D341Med (cell line): ENCODE results near the gene DDX41.
A peak's percentile ranks its signal among the peaks of the same experiment; 100 is the strongest.

ENCODE experiments used
- DNase-seq: peaks from one replicate; pipeline ENCODE4 v3.0.0; 2012; ENCODE audit warnings: low spot score

The DDX41 gene

GRCh38 chr5:177513500-177513899 lies 3.3 kb downstream of the DDX41 start:
- DNase-seq: no peak

DNA sequence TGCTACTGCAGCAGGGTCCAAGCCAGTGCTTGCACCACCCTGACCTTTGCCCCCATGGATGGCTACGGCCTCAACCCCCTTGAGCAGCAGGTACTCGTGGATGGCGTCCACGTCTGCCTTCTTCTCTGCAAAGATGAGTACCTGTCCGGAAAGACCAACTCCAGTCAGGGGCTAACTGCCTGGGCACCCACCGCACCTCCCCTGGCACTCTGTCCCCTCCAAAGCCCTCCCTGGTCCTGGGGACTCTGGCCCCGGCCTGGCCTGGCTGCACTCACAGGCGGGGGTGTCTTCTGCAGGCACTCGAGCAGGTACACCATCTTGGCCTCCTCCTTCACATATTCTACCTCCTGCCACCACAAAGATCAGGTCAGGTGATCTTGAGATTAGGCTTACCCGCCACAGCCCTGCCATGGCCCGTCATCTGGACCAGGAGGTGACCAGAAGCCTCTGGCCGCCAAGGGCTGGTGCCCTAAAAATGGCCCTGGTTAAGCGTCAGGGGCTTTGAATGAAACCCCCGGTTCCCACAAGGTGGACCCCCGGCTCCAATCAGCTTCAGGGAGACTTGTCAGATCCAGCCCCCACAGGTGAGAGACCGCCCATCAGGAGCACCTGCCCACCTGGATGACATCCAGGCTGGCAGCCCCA lies 3.9 kb downstream of the DDX41 start:
- DNase-seq: no peak

- DNase-seq: no peak
These were observed 4.7 kb downstream of the DDX41 start for GRCh38 chr5:177511796-177512675.

- DNase-seq: no peak
These were observed 5.6 kb downstream of the DDX41 start for GRCh38 chr5:177511181-177511580.

DNA sequence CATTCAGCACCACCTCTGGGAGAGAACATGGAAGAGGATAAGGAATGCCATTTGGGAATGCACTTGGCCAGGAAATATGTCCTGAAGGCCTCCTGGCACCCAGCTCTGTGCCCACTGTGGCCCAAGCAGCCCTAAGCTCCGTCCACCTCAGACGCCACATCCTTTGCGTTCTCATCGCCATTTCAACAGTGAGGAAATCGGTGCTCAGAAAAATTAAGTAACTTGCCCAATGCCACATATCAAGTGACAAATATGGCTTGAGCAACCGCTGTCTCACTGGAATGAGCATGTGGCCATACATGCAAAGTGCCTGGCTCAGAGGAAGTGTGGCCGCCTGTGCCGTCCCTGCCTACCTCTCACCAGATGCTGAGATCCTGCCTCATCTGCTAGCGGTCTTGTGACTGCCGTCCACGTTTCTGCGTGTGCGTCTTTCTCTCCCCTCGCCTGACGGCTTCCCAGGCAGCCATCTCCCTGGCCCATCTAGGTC lies 6.2 kb downstream of the DDX41 start:
- DNase-seq: no peak

DNA sequence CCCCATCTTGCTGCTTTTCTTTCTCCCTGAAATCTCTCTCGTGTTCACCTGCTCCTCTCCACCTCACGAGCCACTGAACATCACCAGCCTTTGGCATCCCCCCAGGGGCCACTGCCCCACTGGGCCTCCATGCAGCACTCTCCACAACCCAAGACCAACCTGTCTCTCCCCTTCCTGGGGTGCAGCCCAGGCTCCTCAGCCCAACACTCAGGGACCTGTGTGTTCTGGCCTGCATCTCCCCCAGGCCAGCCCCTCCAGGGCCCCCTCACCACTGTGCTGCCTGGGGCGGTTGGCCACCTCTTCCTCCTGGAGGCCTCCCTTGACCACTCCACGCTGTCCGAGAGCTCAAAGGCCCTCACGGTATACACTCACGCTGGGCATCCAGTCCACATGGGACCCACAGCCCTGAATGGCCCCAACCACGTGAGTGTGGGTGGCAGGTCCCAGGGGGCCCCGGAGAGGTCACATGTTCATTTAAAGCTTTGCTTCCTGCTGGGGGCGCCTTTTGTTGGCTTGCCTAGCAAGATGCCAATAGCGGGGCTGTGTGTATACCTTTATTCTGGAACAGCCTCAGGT lies 6.7 kb downstream of the DDX41 start:
- DNase-seq: no peak

DNA sequence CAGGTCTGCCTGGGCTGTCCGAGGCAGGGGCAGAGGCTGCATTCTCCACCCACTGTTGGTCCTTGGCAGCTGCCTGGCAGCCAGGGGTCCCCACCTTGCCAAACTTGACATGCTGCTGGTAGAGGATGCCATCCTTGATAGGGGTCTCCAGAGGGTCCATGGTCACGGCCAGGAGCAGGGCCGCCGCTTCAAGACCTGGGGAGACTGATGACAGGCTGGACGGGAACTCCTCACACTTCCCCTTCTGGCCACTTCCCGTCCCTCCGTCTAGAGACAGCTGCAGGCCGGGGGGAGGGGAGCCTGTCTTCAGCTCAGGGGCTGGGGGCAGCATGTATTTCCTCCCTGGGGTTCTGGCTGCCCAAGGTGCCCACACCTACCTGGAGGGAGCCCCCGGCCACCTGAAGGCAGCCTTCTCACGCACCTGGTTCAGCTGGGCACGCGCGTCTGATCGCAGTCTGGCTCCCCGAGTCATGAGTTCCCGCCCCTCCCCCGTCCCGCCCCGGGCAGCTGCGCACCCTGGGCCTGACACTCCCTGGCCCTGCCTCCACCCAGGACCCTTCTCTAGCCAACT lies 7.3 kb downstream of the DDX41 start, which contains the start of gene DOK3:
DOK3 (minus strand) TSS at position 446 of the 571 bp plus-strand sequence; CDS start at position 160, 286 bp downstream.
- no peak for DNase-seq

DNA sequence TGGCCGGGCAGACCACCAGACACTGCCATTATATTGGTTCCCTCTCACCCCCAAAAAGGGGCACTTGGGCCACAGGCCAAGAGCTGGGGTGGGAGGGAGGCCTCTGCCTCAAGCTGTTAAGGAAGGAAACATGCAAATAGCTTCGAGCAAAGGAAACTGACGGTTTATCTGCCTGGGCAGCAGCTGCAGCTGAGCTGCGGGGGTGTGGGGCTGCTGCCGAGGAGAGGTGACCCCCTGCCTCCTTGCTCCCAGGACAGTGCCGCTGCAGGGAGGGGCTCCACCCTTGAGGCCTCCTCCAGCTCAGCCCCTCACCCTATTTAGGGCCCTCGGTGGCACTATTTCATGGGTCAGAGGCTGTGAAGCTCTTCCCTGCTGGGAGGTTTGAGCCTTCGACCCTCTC lies 7.9 kb downstream of the DDX41 start:
- DNase-seq: no peak

DNA sequence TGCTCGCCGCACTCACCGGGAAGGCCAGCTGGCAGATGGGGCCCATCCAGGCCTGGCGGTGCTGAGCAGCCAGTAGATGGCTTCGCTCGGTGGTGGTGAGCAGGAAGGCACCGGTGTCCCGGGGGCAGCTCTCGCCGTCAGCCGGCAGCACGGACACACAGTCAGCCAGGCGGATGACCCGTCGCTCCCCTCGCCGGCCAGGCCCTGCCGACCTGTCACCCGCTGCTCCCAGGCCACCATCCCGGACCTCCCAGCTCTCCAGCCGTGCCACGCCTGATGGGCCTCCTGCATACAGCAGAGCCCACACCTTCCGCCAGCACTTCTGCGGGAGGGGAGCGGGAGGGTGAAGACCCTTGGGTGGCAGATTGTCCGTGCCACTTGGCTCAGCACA lies 8.5 kb downstream of the DDX41 start:
- no peak for DNase-seq

DNA sequence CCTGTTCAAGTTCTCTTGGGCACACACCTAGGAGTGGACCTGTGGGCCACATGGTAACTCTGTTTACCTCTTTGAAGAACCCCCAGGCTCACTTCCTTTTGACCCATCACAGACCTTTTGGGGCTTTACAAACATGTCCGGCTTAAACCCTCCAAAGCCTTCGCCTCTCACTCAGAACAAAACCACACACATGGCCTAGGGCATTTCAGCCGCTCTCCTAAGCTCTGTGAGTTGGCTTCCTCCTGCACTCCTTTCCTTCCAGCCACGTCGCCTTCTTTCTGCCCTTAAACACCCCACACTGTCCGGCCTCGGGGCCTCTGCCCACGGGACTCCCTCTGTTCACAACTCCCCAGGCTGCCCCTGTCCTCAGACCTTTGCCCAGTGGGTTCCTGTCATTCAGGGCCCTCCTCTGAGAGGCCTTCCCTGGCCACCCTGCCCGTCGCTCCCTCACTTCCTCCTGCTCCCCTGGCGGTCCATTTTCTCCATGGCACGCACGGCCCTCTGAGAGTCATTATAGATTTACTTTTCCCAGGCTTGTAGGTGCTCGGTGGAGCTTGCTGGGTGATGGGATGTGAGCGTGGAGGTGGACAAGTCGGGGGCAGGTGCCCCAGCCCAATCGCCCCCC lies 9.1 kb downstream of the DDX41 start:
- DNase-seq: no peak

GRCh38 chr5:177507165-177507564 lies 9.6 kb downstream of the DDX41 start:
- no peak for DNase-seq

- no peak for DNase-seq
These were observed 11.7 kb downstream of the DDX41 start for GRCh38 chr5:177505075-177505474.

DNA sequence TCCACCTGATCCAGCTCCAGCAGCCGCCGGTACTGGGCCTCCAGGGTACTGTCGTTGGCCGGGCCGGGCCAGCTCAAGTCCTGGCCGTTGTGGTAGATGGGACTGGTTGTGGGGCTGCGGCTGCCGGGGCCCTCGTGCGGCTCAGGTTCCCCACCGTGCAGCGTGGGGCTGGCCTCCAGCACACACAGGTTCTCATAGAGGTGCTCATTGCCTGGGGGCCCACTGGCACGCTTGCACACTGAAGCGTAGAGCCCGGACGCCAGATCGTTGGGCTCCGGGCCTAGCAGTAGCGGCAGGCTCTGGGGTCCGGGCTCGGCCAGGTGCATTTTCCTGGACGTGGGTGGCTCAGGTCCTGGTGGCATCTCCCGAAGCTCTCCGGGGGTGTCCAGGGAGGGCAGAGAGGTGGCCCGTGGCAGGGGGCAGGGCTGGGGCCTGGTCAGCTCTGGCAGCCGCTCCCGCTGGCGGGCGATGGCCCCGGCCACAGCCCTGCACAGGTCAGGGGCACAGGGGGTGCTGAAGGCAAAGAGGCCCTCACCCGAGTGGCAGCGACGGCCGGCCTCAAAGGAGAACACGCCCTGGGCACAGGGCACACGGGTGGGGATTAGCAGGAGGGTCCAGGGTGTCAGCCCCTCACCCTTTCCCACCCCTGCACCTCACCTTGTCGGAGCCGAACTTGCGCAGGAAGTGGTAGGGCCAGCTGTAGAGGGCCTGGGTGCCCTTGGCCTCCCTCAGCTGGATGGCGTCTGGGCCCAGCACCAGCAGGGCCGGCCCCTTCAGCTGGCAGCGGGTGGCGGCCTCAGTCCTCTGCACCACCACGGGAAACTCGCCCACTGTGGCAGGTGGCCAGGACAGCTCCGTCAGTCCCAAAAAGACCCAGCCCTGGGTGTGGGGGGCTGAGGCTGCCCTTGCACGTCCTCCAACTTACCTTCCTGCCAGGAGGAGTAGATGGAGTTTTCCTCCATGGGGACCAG lies 12.4 kb downstream of the DDX41 start:
- no peak for DNase-seq

DNA sequence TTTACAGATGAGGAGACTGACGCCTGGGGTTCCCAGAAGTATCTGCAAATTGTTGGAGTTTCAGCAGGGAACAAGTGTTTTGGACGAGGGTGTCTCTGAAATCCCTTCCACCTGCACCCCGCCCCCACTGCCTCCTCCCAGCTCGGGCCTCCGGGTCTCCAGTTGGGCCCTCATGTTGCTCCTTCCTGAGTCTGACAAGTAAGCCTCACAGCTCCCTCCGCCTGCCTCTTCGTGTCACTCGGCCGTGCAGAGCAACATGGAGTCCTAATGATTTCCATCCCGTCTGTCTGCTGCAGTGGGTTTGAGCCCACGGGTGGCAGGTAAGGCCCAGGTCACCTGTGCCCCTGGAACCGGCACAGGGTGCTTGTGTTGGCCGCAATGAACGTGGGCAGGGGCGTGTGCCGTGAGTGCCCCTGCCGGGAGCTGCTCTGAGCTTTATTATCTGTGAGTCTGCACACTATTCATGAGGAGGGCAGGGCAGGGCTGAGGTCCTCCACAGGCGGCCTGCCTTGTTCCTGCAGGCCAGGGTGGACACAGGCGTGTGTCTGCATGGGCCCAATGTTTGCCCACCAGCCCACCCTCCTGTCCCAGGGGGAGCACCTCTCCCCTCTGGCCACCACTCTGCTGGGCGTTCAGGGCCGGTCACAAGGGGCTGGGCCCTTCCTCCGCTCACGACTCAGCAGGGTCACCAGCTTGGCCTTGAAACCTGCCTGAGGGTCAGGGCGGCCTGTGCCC lies 13.2 kb downstream of the DDX41 start:
- DNase-seq: no peak

DNA sequence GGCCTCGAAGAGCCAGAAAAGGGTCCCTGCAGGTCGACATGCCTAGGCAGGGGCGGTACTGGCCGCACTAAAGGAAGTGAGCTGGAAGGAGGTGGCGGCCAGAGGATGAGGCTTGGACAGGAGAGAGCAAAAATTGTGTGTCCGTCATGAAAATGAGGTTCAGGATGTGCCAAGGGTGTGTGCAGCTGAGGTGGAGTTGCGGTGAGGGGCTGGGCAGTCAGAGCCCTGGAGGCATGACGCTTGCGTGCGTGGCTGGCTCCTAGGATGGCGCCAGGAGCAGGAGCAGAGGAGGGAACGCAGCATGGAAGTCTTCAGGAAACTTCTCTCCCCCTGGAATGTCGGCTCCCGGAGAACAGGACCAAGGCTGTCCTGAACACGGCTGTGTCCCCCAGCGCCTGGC lies 13.9 kb downstream of the DDX41 start:
- DNase-seq: no peak

- no peak for DNase-seq
These were observed 14.7 kb downstream of the DDX41 start for GRCh38 chr5:177501874-177502678.

DNA sequence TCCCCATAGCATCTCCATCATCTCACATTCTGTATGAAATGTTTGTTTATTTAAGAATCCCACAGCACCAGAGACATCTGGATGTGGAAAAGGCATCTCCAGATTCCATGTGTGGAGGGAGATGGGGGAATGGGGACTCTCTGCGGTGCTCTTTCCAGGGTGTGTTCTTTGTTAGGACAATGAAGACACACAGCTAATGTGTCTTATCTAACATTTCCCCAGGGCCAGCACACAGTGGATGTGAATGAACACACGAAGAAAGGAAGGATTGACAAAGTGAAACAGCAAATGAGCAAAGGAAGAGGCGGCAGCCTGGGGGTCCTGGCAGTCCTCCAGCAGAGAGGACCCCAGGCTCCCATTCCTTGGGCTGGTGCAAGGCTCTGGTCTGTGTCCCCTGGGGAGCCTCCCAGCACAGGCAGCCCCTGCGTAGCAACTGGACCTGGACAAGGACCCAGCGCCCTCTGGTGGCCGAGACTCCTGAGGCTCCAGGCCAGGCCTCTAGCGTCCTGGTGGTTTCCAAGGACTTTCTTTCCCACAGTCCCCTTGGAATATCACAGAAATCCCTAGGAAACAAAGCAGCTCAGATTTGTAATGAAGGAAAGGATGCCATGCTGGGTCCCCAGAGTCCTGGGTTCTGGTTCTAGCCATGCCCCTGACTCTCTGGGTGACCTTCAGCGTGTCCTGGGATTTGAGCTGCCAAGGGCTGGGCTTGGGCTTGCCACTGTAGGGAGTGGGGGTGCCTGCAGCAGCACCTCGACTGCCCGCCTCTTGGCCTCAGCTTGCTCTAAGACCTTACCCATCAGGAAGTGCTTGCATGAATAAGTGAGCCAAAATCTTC lies 15.9 kb downstream of the DDX41 start:
- DNase-seq: peak; percentile 87

DNA sequence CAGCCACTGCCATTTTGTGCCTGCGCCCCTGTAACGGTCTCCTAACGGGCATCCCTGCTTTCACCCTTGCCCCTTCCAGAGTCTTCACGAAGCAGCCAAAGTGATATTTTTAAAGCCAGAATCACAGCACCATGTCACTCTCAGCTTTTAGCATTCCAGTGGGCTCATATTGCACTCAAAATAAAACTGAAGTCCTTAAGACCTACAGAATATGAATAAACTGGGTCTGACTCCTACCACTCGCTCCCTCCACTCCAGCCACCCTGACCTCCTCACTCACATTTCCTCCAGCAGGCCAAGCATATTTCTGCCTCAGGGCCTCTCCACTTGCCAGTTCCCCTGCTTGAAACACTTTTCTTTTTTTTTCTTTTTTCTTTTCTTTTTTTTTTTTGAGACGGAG lies 16.9 kb downstream of the DDX41 start:
- no peak for DNase-seq
